ENCODE data around the gene MAGEL2. TPM values are rescaled to one million over a fixed set of nuclear protein-coding genes. Genes with fewer than 3 reads are reported as not detected.

The MAGEL2 gene
- total and polyA plus RNA-seq, 2 of the 4 experiments (the other 2 are of a cell fraction): 0.18 to 0.29 TPM

DNA sequence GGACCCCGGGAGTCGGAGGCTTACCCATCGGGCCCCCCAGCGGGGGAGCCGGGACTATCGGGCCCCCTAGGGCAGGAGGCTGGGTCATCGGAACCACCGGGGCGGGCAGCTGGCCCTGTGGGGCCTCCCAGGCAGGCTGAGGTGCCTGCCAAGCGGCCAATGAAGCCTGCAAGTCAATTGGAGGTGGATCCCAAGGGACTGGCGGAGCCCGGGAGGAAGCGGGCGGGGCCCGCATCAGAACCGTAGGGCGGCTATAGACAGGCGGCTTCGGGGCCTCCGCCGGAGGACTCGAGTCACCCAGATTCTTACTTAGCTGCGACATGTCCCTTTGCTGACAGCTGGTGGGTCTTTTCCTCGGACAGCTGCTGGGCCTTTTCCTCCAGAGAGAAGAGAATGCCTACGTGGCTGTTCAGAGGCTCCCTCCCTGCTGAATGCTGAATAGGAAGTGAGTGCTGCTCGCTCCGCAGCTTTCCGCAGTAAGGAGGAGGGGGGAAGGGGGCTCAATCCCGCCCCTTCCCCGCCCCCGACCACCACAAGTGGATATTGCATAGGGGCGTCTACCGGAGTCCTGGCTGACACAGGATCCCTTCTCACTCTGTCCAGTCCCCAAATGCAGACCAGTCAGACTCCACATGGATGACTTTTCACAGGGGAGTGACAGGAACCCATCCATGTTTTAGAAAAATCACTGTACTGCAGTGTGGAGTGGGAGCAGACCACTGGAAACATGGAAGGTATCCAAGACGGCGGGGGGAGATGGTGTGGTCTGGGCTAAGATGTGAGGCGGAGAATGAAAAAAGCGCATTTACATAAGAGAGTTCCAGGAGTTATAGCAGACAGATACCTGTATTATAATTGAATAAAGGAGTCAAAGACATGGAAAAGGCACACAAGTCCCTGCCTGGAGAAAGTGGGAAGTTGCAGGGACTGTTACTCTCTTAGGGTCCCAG lies at the start of gene MAGEL2 (continued):
- TF ChIP-seq, protein P1, sequence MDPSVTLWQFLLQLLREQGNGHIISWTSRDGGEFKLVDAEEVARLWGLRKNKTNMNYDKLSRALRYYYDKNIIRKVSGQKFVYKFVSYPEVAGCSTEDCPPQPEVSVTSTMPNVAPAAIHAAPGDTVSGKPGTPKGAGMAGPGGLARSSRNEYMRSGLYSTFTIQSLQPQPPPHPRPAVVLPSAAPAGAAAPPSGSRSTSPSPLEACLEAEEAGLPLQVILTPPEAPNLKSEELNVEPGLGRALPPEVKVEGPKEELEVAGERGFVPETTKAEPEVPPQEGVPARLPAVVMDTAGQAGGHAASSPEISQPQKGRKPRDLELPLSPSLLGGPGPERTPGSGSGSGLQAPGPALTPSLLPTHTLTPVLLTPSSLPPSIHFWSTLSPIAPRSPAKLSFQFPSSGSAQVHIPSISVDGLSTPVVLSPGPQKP (IDR thresholded peaks at IDR 0.05; ENCODE audit: borderline replicate concordance, low read depth, low read length): no peak
- no peak for TF ChIP-seq MXI1 (IDR thresholded peaks at IDR 0.05; ENCODE audit: borderline replicate concordance, low read depth, low read length)
- TF ChIP-seq CEBPB (IDR thresholded peaks at IDR 0.05; ENCODE audit: low read depth, low read length): no peak

GRCh38 chr15:23695282-23695681 lies 47.6 kb upstream of the MAGEL2 start:
- H4K91ac ChIP-seq (ENCODE audit: insufficient read depth, low read depth, low read length): no peak overlapping the region
- H2BK20ac ChIP-seq (ENCODE audit: low read depth, low read length): no peak overlapping the region
- peaks cover 3% of the 10 kb centered on the region; the same call in 1 of the 2 replicates for H3K4me1 ChIP-seq (ENCODE audit: control insufficient read depth, insufficient read depth, low read length)
- H4K8ac ChIP-seq (ENCODE audit: low read depth in 2 of 2, low read length in 2 of 2): no peak overlapping the region
- no peak overlapping the region for H2BK5ac ChIP-seq (ENCODE audit: low read depth, low read length, poor library complexity, severe bottlenecking)
- ChIA-PET POLR2A (ENCODE audit: unreplicated experiment) (no interaction called here), CTCF (no interaction called here)
- ATAC-seq (ENCODE audit: low read depth): no peak
- no peaks in the 10 kb centered on the region for H3K36me3 ChIP-seq (ENCODE audit: control insufficient read depth, insufficient read depth, low read length)
- TF ChIP-seq CTCF (conservative IDR thresholded peaks at IDR 0.05; ENCODE audit: low read depth, low read length): no peak
- TF ChIP-seq MAFK (IDR thresholded peaks at IDR 0.05; ENCODE audit: low read depth, low read length): no peak
- no peak for TF ChIP-seq NFE2L2 (IDR thresholded peaks at IDR 0.05; ENCODE audit: low read depth, low read length)
- TF ChIP-seq CHD1 (IDR thresholded peaks at IDR 0.05; ENCODE audit: low read depth, low read length): no peak
- TF ChIP-seq RAD21 (IDR thresholded peaks at IDR 0.05; ENCODE audit: low read length): no peak
- TF ChIP-seq, protein P1 (IDR thresholded peaks at IDR 0.05; ENCODE audit: borderline replicate concordance, low read depth, low read length): no peak
- TF ChIP-seq BHLHE40 (IDR thresholded peaks at IDR 0.05; ENCODE audit: low read depth, low read length): no peak
- H4K20me1 ChIP-seq (ENCODE audit: insufficient read depth, low read length): no peaks in the 10 kb centered on the region
- no peak overlapping the region for H2AK9ac ChIP-seq (replicated peaks; ENCODE audit: low read depth, low read length, poor library complexity)
- intact Hi-C loops (cut with micrococcal nuclease): no loop called here
- H2AK5ac ChIP-seq (ENCODE audit: low read depth, low read length): no peak overlapping the region
- no peak overlapping the region for H3K14ac ChIP-seq (replicated peaks; ENCODE audit: low read depth, low read length)
- H2BK120ac ChIP-seq (ENCODE audit: low read depth, low read length): no peak overlapping the region
- H3K23ac ChIP-seq (ENCODE audit: low read depth, low read length): no peak overlapping the region
- H3K79me1 ChIP-seq (ENCODE audit: low read depth in 1 of 2, low read length in 2 of 2): no peaks in the 10 kb centered on the region
- H3K27ac ChIP-seq (ENCODE audit: insufficient read depth, low read length): no peak overlapping the region
- no peak for DNase-seq
- no peak overlapping the region for H3K4ac ChIP-seq (ENCODE audit: low read depth, low read length)
- WGBS, 2 experiments (ENCODE audit: extremely low coverage in 2 of 2, insufficient read length in 1 of 2): no CpG with 5 or more reads among the region's 2 CpGs
- H3K56ac ChIP-seq (ENCODE audit: extremely low read depth, insufficient read depth, low read length): no peak overlapping the region
- H3K9me3 ChIP-seq (ENCODE audit: control insufficient read depth, insufficient read depth, low read length): no peaks in the 10 kb centered on the region
- H4K5ac ChIP-seq (ENCODE audit: low read depth, low read length): no peak overlapping the region
- H2BK15ac ChIP-seq (ENCODE audit: low read depth, low read length): no peak overlapping the region
- no peak overlapping the region for H3K18ac ChIP-seq (ENCODE audit: low read depth, low read length)
- H3K4me2 ChIP-seq (ENCODE audit: low read depth, low read length): no peak overlapping the region
- H3K9ac ChIP-seq (ENCODE audit: low read depth, low read length): no peak overlapping the region
- dilution Hi-C loops (cut with HindIII; ENCODE audit: low sequenced_read_pairs, unreplicated experiment): no loop called here
- no TSS peak for BruUV-seq (replicated peaks)
- no peak overlapping the region for H3K4me3 ChIP-seq (ENCODE audit: insufficient read depth, low read depth, low read length)
- H2AFZ ChIP-seq (replicated peaks; ENCODE audit: low read length, poor library complexity): no peak overlapping the region
- in situ Hi-C loops (cut with MboI; ENCODE audit: low sequenced_read_pairs): no loop called here
- no peaks in the 10 kb centered on the region for H3K27me3 ChIP-seq (ENCODE audit: control insufficient read depth, insufficient read depth, low read length)
- H3K9me1 ChIP-seq (ENCODE audit: insufficient read depth, low read length): no peaks in the 10 kb centered on the region
